UCSD-AML1 (cell line): ENCODE data around the gene DNAJA3.
"Not testable (repeated sequence)": the region's sequence is repeated elsewhere in the genome, so short reads cannot be mapped to it uniquely, and the experiment has no call there.

Source experiments
- DNase-seq: peaks from one replicate; lab custom pipeline; 2025; ENCODE audit not compliant: unreplicated experiment; lab: John Stamatoyannopoulos, UW

The DNAJA3 gene

GRCh38 chr16:4386951-4387565 lies 38.6 kb upstream of the DNAJA3 start:
- no peak for DNase-seq

GRCh38 chr16:4387781-4388180 lies 37.9 kb upstream of the DNAJA3 start:
- DNase-seq = no peak

- no peak for DNase-seq
Measured at GRCh38 chr16:4388271-4389021, 37.2 kb upstream of the DNAJA3 start.

GRCh38 chr16:4389051-4389955 lies 36.4 kb upstream of the DNAJA3 start:
- DNase-seq = no peak

- no peak for DNase-seq
Measured at GRCh38 chr16:4390266-4391260, 35.1 kb upstream of the DNAJA3 start.

- DNase-seq = no peak
Measured at GRCh38 chr16:4391631-4392381, 33.9 kb upstream of the DNAJA3 start.

GRCh38 chr16:4392382-4393239 lies 33.1 kb upstream of the DNAJA3 start:
- no peak for DNase-seq

GRCh38 chr16:4393240-4393600 lies 32.4 kb upstream of the DNAJA3 start:
- no peak for DNase-seq

- not testable (repeated sequence) for DNase-seq
Measured at GRCh38 chr16:4393850-4394249, 31.8 kb upstream of the DNAJA3 start.

GRCh38 chr16:4395055-4395726 lies 30.5 kb upstream of the DNAJA3 start:
- DNase-seq = no peak

- DNase-seq = no peak
Measured at GRCh38 chr16:4399001-4399730, 26.5 kb upstream of the DNAJA3 start.

- no peak for DNase-seq
Measured at GRCh38 chr16:4401094-4401501, 24.6 kb upstream of the DNAJA3 start.

- DNase-seq = no peak
Measured at GRCh38 chr16:4401510-4401909, 24.2 kb upstream of the DNAJA3 start.

GRCh38 chr16:4402439-4403132 lies 23.1 kb upstream of the DNAJA3 start:
- peak; percentile 52 for DNase-seq

- DNase-seq = no peak
Measured at GRCh38 chr16:4403133-4403949, 22.3 kb upstream of the DNAJA3 start.

GRCh38 chr16:4404247-4404966 lies 21.3 kb upstream of the DNAJA3 start:
- DNase-seq = peak; percentile 29
